ENCODE results near the gene MAP3K5.
"Not testable (repeated sequence)": the region's sequence is repeated elsewhere in the genome, so short reads cannot be mapped to it uniquely, and the experiment has no call there.

The MAP3K5 gene

GRCh38 chr6:136720045-136720770 lies 72.1 kb downstream of the MAP3K5 start:
- peak; percentile 12 for DNase-seq

GRCh38 chr6:136719280-136720044 lies 72.8 kb downstream of the MAP3K5 start:
- no peak for DNase-seq

- DNase-seq: no peak
Observed at GRCh38 chr6:136718476-136718875, 73.8 kb downstream of the MAP3K5 start.

DNA sequence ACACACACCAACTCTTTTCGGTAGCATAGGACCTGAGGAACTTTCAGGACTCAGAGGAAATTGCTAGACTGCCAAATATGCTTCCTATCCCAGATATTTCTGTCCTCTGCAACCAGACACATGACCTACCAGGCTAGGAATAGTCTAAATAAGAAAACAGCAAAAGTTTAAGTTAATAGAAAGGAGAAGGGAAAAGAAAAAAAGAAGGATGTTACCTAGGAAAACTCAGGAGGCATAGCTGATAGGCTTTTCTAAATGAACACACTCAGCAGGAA lies 74.6 kb downstream of the MAP3K5 start:
- no peak for DNase-seq

DNA sequence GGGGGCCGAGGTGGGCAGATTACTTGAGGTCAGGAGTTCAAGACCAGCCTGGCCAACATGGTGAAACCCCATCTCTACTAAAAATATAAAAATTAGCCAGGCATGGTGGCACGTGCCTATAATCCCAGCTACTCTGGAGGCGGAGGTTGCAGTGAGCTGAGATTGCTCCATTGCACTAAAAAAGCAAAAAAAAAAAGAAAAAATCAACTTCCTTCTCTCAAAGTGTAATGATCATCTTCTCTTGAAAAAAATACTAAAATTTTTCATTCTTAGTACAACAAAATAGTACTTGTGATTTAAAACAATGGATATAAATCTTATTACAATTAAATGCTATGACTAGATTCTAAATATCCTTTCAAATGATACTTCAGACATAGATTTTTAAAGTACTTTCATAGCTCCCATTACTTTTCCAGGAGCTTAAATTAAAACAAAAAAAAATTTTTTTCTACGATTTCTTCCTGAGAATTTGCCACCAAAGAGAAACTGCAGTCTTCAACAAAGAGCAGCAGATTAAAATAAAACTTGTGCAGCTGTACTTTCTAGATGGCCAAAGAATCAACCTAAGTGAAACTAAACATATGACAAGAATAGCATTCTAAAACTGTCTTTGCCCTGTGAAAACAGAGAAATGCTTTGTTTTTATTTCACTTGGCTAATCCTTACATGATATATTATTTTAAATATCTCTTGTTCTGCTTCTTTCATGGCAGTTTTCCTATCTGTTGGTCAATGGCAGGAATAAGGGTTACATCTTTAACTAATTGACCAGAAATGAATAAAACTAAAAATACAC lies 75.2 kb downstream of the MAP3K5 start:
- no peak for DNase-seq

- not testable (repeated sequence) for DNase-seq
Observed at GRCh38 chr6:136712642-136713041, 79.6 kb downstream of the MAP3K5 start.

DNA sequence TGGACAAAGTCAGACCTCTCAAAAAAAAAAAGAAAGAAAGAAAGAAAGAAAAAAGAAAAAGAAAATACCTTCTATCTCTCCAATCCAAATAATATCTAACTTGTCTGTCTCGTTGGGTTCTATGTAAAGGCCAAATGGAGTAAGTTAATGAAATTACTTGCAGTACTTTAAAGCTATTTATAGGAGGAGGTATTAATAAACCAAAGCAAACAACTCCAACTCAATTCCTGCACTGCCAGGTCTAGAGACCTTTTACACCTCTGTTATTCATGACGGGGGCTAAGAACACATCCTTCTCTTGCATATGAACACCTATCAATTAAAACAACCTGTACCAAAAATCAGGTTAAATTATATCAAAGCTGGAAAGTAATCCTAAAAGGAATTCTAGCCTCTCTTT lies 80.6 kb downstream of the MAP3K5 start:
- DNase-seq: no peak

GRCh38 chr6:136710877-136711552 lies 81.3 kb downstream of the MAP3K5 start:
- DNase-seq: no peak

DNA sequence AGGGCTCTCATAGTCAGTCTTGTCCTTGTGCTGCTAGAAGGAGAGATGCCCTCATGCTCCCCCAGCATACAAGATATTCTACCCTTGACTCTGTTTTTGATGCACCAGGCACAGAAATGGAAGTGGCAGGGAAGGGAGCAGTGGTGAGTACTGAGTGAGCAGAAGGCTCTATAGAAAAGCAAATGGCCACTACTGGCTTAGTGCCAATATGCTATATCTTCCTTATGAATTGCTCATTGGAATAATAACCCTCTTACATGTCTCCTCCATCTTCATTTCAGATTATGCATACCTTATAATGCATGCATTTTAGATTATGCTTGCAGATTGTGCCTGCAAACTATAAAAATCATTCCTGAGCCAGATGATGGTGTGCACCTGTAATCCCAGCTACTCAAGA lies 82.8 kb downstream of the MAP3K5 start:
- DNase-seq: no peak

DNA sequence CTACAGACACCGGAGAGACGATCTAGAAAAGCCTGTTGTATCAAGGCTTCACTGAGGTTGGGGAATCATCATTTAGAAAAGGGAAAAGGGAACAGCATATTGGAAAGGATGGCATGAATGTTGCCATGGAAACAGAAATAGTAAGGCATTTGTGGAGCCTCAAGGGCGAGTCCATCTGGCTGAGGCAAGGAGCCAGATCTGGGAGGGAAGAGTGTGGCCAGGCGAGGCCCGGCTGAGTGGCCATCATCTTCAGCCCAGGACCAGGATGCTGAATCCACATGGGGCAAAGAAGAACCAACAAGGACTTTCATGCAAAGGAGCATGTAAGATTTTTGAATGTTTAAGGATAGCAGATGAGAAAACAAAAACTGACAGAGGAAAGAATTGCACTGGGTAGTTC lies 85.8 kb downstream of the MAP3K5 start:
- DNase-seq: no peak

DNA sequence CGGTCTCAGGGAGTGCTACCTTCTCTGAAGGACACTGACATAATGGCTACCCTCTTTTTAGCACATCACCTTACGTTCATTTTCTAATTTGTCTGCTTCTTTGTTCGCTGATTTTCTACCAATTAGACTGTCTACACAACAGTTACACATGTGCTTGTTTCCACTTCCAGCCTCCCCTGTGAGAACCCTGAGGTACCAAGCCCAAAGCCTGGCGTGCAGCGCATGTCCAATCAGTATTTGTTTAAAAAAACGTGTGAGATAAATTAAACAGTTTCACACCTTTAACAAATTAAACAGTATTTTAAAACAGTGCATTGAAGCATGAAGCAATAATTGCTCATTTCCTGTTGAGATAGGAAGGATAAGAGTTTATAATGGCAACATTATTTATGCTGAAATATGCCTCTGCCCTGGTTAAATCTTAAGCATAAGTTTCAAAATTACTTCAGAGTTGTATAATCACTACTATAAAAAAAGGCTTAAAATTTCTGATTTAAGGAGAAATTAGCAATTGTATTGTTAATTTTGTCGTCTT lies 88.9 kb downstream of the MAP3K5 start:
- no peak for DNase-seq

DNA sequence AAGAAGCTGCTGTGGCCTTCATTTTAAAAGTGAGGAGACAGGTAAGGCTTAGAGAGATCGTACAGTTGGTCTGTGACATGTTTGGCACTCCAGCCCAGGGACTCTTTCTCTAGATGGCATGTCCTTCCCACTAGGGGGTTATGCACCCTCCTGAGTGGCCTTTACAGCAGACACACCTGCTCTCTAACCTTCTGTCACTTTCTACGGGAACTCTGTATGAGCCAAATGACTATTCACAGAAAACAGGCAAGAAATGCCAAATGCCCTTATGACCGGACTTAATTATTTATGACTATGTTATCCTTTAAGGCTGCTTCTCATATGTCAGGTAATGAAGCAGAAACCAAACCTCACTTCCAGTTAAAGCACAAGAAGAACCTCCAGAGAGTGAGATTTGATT lies 91.2 kb downstream of the MAP3K5 start:
- no peak for DNase-seq

GRCh38 chr6:136699358-136699757 lies 92.9 kb downstream of the MAP3K5 start:
- DNase-seq: no peak

DNA sequence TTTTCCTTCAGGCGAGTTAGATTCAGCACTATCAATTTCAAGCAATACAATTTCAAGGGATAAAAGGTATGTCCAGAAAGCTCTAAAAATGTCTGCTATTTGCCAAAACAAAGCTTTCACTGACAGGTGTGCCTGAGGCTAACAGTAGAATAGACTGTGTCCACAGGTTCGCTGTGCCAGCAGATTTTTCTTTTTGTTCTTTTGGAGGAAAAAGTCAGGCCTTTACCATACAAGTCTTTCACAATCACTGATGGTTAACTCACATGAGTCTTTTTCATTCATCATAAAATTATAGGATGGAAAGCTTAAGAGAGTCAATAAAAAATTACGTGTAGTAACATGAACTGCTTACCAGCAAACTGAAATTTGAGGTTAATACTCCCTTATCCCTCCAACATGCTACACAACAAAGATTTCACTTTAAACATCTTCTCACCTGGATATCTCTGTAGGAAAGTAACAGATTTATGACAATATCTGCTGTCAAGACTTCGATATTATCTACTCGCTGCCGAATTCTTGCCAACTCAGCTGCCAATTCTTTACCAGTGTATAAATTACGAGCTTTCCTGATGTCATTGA lies 95.4 kb downstream of the MAP3K5 start:
- no peak for DNase-seq

GRCh38 chr6:136696238-136696637 lies 96.0 kb downstream of the MAP3K5 start:
- no peak for DNase-seq

DNA sequence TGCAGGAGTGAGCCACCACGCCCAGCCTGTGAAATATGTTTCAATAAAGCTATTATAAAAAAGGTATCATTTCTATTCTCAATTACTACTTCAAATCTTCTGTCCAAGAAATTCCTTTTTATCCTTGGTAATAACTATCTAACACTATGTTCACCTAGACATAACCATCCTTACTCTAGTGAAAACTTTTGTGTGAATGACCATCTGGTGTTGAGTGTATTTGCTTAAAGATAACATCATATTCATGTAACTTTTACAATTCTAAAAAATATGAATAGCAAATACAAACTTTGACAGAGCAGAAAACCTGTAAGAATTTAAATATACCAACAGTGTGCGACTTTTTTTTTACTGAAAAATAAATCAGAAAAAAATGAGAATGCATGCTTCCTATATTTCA lies 96.9 kb downstream of the MAP3K5 start:
- DNase-seq: no peak

GRCh38 chr6:136693090-136693489 lies 99.2 kb downstream of the MAP3K5 start:
- DNase-seq: no peak

- not testable (repeated sequence) for DNase-seq
Observed at GRCh38 chr6:136687894-136688293, 104.4 kb downstream of the MAP3K5 start.

DNA sequence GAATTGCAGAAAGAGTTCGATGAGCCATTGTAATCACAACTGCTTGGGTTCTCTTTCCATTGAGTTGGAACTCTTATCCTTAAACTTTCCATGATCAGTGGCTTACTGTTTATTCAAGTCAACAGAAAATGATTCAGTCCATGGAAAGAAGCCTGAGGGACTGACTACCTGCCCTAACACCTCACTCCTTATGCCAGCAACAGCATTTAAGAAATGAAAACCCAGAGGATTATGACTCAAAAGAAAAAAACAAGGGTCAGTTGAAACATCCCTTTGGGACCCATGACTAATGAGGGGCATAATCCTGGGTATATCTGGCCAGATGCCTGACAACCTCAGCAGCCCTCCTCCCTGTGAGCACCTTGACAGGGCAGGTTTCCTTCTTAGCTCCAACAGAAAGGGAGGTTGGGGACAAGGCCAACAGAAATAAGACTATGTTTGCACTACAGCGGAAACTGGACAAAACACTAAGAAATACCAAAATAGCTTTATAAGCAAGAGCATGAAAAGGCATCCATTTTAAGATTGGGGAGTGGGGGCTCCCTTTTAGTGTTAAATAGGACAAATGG lies 106.7 kb downstream of the MAP3K5 start:
- no peak for DNase-seq

- no peak for DNase-seq
Observed at GRCh38 chr6:136684466-136684865, 107.8 kb downstream of the MAP3K5 start.

- no peak for DNase-seq
Observed at GRCh38 chr6:136683209-136683941, 108.9 kb downstream of the MAP3K5 start.

GRCh38 chr6:136682292-136682691 lies 110.0 kb downstream of the MAP3K5 start:
- DNase-seq: no peak

Measured in CD4-positive, alpha-beta T cell treated with Interleukin-21 for 1 hour (primary cell).